ENCODE data around the gene IRF4. TPM values are rescaled to one million over a fixed set of nuclear protein-coding genes. Genes with fewer than 3 reads are reported as not detected.
A peak's percentile ranks its signal among the peaks of the same experiment; 100 is the strongest.

The IRF4 gene
- total and polyA plus RNA-seq, 7 donors = 0.03 to 0.59 (median 0.27) TPM

DNA sequence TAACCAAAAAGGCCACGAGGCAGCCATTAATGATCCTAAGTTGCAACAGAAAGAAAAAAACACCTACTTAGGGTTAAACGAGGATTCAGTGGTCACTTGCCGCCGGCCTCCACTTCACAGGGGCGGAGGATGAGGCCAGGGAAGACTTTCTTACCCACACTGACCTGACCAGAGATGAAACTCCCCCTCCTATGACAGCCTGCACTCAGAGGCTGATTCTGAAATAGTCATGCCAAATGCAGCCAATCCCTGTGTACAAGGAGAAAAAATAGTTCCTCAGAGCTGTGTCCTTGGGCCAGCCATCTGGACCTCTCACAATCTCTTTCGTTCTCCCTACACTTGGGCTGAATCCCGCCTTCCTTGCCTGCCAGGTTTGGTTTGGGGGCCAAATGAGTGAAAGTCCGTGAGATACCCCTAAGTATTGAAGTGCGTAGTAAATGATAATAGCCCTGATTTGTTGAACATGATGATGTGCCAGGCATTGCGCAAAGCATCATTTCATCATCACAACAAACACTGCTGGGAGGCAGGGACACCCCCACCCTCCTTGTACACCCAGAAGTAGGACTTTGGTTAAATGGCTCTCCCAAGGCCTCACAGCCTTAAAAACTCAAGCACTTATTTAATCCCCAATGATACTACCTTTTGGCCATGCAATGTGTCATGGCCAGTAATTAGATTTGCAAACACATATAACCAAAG lies 3.2 kb upstream of the IRF4 start:
- intact Hi-C loops (cut with DNase I) = no loop called here
- Histone ChIP-seq H3K36me3 (ENCODE audit: insufficient read depth in 1 of 2, low read depth in 1 of 2) (no peaks in the 10 kb centered on the region), H3K4me3 (no peak overlapping the region), H3K9me3 (no peaks in the 10 kb centered on the region), H3K4me1 (peaks cover 10% of the 10 kb centered on the region), H3K27me3 (ENCODE audit: insufficient read depth in 3 of 3, low read length in 2 of 3) (peaks cover 2 to 75% (median 16%) of the 10 kb centered on the region in 3 donors), H3K27ac (no peak overlapping the region)
- 66 to 71% (median 70%) methylated on average over 10 of the region's 10 CpGs for WGBS, 3 donors
- ATAC-seq (no peak), DNase-seq (peak in 1 of 2 donors; percentile 47)
- TF ChIP-seq, protein P1, sequence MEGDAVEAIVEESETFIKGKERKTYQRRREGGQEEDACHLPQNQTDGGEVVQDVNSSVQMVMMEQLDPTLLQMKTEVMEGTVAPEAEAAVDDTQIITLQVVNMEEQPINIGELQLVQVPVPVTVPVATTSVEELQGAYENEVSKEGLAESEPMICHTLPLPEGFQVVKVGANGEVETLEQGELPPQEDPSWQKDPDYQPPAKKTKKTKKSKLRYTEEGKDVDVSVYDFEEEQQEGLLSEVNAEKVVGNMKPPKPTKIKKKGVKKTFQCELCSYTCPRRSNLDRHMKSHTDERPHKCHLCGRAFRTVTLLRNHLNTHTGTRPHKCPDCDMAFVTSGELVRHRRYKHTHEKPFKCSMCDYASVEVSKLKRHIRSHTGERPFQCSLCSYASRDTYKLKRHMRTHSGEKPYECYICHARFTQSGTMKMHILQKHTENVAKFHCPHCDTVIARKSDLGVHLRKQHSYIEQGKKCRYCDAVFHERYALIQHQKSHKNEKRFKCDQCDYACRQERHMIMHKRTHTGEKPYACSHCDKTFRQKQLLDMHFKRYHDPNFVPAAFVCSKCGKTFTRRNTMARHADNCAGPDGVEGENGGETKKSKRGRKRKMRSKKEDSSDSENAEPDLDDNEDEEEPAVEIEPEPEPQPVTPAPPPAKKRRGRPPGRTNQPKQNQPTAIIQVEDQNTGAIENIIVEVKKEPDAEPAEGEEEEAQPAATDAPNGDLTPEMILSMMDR (IDR thresholded peaks at IDR 0.05) = no peak

DNA sequence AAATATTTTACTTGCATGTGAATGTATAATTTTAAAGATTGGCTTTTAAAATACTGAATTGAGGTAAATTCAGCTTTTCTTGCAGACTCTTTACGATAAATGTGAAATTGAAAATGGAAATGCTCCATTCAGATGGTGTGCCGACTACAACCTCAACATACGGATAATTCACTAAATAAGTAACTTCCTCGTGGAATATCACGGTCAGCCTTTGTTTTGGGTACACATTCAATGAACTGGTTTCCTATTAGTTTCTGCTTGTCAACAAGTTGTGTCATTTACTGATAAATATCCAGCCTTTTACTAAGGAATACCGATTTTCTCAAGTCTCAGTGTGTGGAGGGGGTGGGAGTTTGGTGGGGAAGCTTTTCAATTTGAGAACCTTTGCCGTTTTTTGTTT lies 2.4 kb upstream of the IRF4 start:
- TF ChIP-seq, protein P1 (IDR thresholded peaks at IDR 0.05) = no peak
- ATAC-seq = no peak
- 82 to 85% (median 84%) methylated on average over 7 of the region's 7 CpGs for WGBS, 3 donors

DNA sequence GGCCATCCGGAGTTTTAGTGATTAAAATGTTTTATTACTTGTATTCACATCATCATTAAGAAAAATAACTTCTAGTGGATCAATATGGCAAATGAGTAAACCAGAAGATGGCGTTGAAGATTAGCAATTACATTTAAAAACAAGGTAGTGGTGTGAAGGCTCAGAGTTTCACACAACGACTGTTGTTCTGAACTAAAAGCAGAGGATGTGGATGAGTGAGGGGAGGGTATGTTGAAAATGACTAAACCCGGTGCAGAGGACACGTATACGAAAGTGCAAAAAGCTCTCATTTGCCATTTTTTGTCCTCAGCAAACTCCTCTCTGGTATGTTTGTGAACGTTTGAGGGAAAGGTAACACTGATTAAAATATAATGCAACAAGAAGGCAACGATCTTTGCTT lies 1.9 kb upstream of the IRF4 start:
- H3K4me1 ChIP-seq = peaks cover 10% of the 10 kb centered on the region
- WGBS, 3 donors = 51 to 60% (median 56%) methylated on average over 8 of the region's 8 CpGs
- DNase-seq (no peak), ATAC-seq (no peak)
- no peak overlapping the region for H3K4me3 ChIP-seq
- H3K27ac ChIP-seq = no peak overlapping the region
- no peaks in the 10 kb centered on the region for H3K9me3 ChIP-seq
- H3K27me3 ChIP-seq (ENCODE audit: insufficient read depth in 3 of 3, low read length in 2 of 3) = peaks cover 2 to 88% (median 19%) of the 10 kb centered on the region in 3 donors
- TF ChIP-seq, protein P1 (IDR thresholded peaks at IDR 0.05) = no peak
- intact Hi-C loops (cut with DNase I) = no loop called here
- no peaks in the 10 kb centered on the region for H3K36me3 ChIP-seq (ENCODE audit: insufficient read depth in 1 of 2, low read depth in 1 of 2)

More for the DNA sequence above, 2.4 kb upstream of the IRF4 start:
- Histone ChIP-seq H3K36me3 (ENCODE audit: insufficient read depth in 1 of 2, low read depth in 1 of 2) (no peaks in the 10 kb centered on the region), H3K9me3 (no peaks in the 10 kb centered on the region), H3K27ac (no peak overlapping the region), H3K27me3 (ENCODE audit: insufficient read depth in 3 of 3, low read length in 2 of 3) (peaks cover 2 to 83% (median 18%) of the 10 kb centered on the region in 3 donors), H3K4me1 (peaks cover 10% of the 10 kb centered on the region), H3K4me3 (no peak overlapping the region)
- DNase-seq = no peak
- intact Hi-C loops (cut with DNase I) = no loop called here

DNA sequence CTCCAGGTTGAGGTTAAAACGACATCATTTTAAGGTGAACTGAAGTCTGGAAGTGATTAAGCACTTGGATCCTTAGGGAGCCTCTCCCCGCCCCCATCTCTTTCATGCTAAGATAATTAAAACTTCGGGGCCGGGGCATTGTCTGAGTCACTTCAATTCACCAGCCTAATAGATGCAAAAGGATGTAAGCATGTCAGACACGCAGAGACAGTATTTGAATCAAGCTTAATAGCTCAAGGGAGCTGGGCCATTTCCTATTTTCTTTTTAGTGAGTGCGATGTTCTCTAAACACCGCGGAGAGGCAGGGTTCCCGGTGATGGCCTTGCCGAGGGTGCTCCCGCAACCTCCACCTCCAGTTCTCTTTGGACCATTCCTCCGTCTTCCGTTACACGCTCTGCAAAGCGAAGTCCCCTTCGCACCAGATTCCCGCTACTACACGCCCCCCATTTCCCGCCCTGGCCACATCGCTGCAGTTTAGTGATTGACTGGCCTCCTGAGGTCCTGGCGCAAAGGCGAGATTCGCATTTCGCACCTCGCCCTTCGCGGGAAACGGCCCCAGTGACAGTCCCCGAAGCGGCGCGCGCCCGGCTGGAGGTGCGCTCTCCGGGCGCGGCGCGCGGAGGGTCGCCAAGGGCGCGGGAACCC lies 516 bp upstream of the IRF4 start:
- ATAC-seq (no peak), DNase-seq (no peak)
- intact Hi-C loops (cut with DNase I) = no loop called here
- Histone ChIP-seq H3K4me1 (peaks cover 10% of the 10 kb centered on the region), H3K27me3 (ENCODE audit: insufficient read depth in 3 of 3, low read length in 2 of 3) (peaks cover 2 to 92% (median 22%) of the 10 kb centered on the region in 3 donors), H3K4me3 (peak overlapping the region; percentile 57), H3K9me3 (no peaks in the 10 kb centered on the region), H3K27ac (no peak overlapping the region), H3K36me3 (ENCODE audit: insufficient read depth in 1 of 2, low read depth in 1 of 2) (no peaks in the 10 kb centered on the region)
- TF ChIP-seq, protein P1 (IDR thresholded peaks at IDR 0.05) = no peak
- 1 to 2% (median 1%) methylated on average over 38 to 44 of the region's 44 CpGs for WGBS, 3 donors

Measured in psoas muscle (tissue), 8 donors.